HepG2 (cell line): ENCODE measurements around the gene MAGEA4. TPM values are rescaled to one million over a fixed set of nuclear protein-coding genes. Genes with fewer than 3 reads are reported as not detected.

Experiments
- ATAC-seq: fragments of 200-7000 bp; cut with Tn5 transposase; 3 replicates; pipeline ENCODE4 v1.9.1; 2020; ENCODE audit warnings: mild to moderate bottlenecking, moderate library complexity
- BruUV-seq: library from RNA; stranded (reverse); fragments of 400-500 nt; replicated peaks from 2 replicates; lab custom pipeline; 2021; lab: Mats Ljungman, UMichigan
- CTCF ChIA-PET: fragments of 300-600 bp; formaldehyde crosslinking; extraction: SDS; loops from one replicate; lab custom pipeline; 2021; ENCODE audit warnings: low total read pairs, inconsistent platforms, low intra/inter-chr PET ratio; lab: Yijun Ruan, JAX
- POLR2A ChIA-PET: fragments of 350-600 bp; sonication (Branson Sonifier 250); formaldehyde crosslinking; loops from one replicate; lab custom pipeline; 2020; ENCODE audit warnings: antibody characterized with exemption, inconsistent platforms; lab: Yijun Ruan, JAX
- DNase-seq: peaks from one replicate; pipeline ENCODE4 v3.0.0-alpha.2; 2015; ENCODE audit warnings: low spot score
- FAIRE-seq: peaks from 3 replicates; lab custom pipeline; 2011; peaks lifted over from hg19 to GRCh38; lab: Jason Lieb, UNC
- H2AFZ ChIP-seq: one replicate; pipeline ENCODE4 v1.6.1; 2011; ENCODE audit warnings: low read length, inconsistent platforms
- H3K27ac ChIP-seq: fragments of 300-600 bp; 3 replicates; pipeline ENCODE4 v1.8.0; 2011; ENCODE audit warnings: mixed run types, mild to moderate bottlenecking, mixed read lengths, low read length, inconsistent platforms; ENCODE audit not compliant: insufficient read depth; ENCODE audit errors: extremely low read length
- H3K27me3 ChIP-seq, 2 experiments: fragments of 200-600 bp in 1 of 2; 2 replicates in 1 of 2; 3 replicates in 1 of 2; pipeline versions ENCODE4 v1.6.0 to v1.8.0; 2011; ENCODE audit warnings: low read length in 2 of 2, mild to moderate bottlenecking in 2 of 2, moderate library complexity in 2 of 2, inconsistent platforms in 1 of 2; ENCODE audit not compliant: insufficient read depth in 2 of 2, control insufficient read depth in 1 of 2
- H3K36me3 ChIP-seq, 2 experiments: fragments of 200-600 bp in 1 of 2; replicated peaks in 1 of 2; 2 replicates in 1 of 2; 3 replicates in 1 of 2; pipeline versions ENCODE4 v1.5.1 to v1.8.0; 2011; ENCODE audit warnings: low read length in 2 of 2, inconsistent platforms in 1 of 2; ENCODE audit not compliant: insufficient read depth in 2 of 2, control insufficient read depth in 1 of 2
- H3K4me1 ChIP-seq: 2 replicates; pipeline ENCODE4 v1.5.1; 2012; ENCODE audit warnings: low read length, inconsistent platforms; ENCODE audit not compliant: insufficient read depth
- H3K4me2 ChIP-seq: 2 replicates; pipeline ENCODE4 v1.6.0; 2011; ENCODE audit warnings: low read depth, low read length, inconsistent platforms
- H3K4me3 ChIP-seq, 3 experiments: fragments of 200-600 bp in 1 of 3; sonication (generic), shearing (Covaris generic) in 1 of 3; replicated peaks in 1 of 3; 2 replicates each; pipeline ENCODE4 v1.5.1; 2011 to 2016; ENCODE audit warnings: low read length in 3 of 3, inconsistent platforms in 2 of 3, low read depth in 2 of 3, mild to moderate bottlenecking in 2 of 3, control low read depth in 1 of 3, mixed read lengths in 1 of 3; ENCODE audit not compliant: insufficient read depth in 1 of 3
- H3K79me2 ChIP-seq: one replicate; pipeline ENCODE4 v1.6.1; 2011; ENCODE audit warnings: low read length, inconsistent platforms; ENCODE audit not compliant: insufficient read depth
- H3K9ac ChIP-seq: 2 replicates; pipeline ENCODE4 v1.6.0; 2011; ENCODE audit warnings: mild to moderate bottlenecking, low read depth, low read length, inconsistent platforms; ENCODE audit not compliant: insufficient read depth
- H3K9me3 ChIP-seq: 2 replicates; pipeline ENCODE4 v1.5.1; 2012; ENCODE audit warnings: mild to moderate bottlenecking, low read length
- H4K20me1 ChIP-seq: 2 replicates; pipeline ENCODE4 v1.6.0; 2011; ENCODE audit warnings: inconsistent platforms, mild to moderate bottlenecking, low read length, moderate library complexity; ENCODE audit not compliant: insufficient read depth
- FOXK1 ChIP-seq: sonication (generic); formaldehyde crosslinking; IDR thresholded peaks from 2 replicates; pipeline ENCODE4 v1.4.0; 2020; ENCODE audit warnings: low read depth, missing genetic modification reagents, borderline replicate concordance
- TSC22D2 ChIP-seq: sonication (generic); formaldehyde crosslinking; IDR thresholded peaks from 2 replicates; pipeline ENCODE4 v1.5.1; 2020; ENCODE audit warnings: missing genetic modification reagents, mild to moderate bottlenecking, borderline replicate concordance
- ZBTB21 ChIP-seq: sonication (generic); formaldehyde crosslinking; IDR thresholded peaks from 2 replicates; pipeline ENCODE4 v1.4.0; 2020; ENCODE audit warnings: missing genetic modification reagents
- ZSCAN12 ChIP-seq: sonication (generic); formaldehyde crosslinking; IDR thresholded peaks from 2 replicates; pipeline ENCODE4 v1.9.0; 2021; ENCODE audit warnings: mild to moderate bottlenecking, missing genetic modification reagents
- WGBS: methylation state at CpG from one replicate; pipeline ENCODE4 v1.1.6; 2017; ENCODE audit warnings: low lambda C conversion rate; 5-methylcytosine and 5-hydroxymethylcytosine counted together
- in situ Hi-C: cut with HindIII; loops from 2 replicates; pipeline ENCODE4 v1.10.0; 2017; ENCODE audit warnings: low pct_unique_long_range_greater_than_20kb; ENCODE audit not compliant: extremely low pct_ligation_motif_present
- intact Hi-C: fragments of 100-400 bp; cut with micrococcal nuclease; formaldehyde crosslinking; loops from one replicate; pipeline ENCODE4 v1.10.0; 2022; ENCODE audit not compliant: unreplicated experiment
- polyA plus RNA-seq, 8 experiments: library from polyadenylated mRNA; depleted of rRNA in 3 of 8; stranded (reverse) in 7 of 8; unstranded in 1 of 8; fragments of >200 nt; fragmentation: Illumina TruSeq in 4 of 8; extraction: Trizol in 4 of 8; gene quantifications; 2 replicates each; pipeline versions ENCODE4 v1.2.1 to v1.2.3, GENCODE V29; 2011 to 2016; ENCODE audit warnings: low read depth in 4 of 8, missing spikeins in 1 of 8, mixed read lengths in 1 of 8; ENCODE audit not compliant: insufficient read depth in 1 of 8
- total RNA-seq, 5 experiments: library from RNA; depleted of rRNA; stranded (reverse); fragments of >200 nt; fragmentation: Illumina TruSeq; extraction: Trizol; gene quantifications; 2 replicates each; pipeline ENCODE4 v1.2.3, GENCODE V29; 2016; ENCODE audit warnings: low read depth in 1 of 5
- TF ChIP-seq, protein P1 (sequence below): sonication (generic); formaldehyde crosslinking; IDR thresholded peaks from 2 replicates; pipeline ENCODE4 v1.9.0; 2021; ENCODE audit warnings: mild to moderate bottlenecking, missing genetic modification reagents
- TF ChIP-seq, protein P2 (sequence below): sonication (generic); formaldehyde crosslinking; IDR thresholded peaks from 2 replicates; pipeline ENCODE4 v1.5.0; 2020; ENCODE audit warnings: missing genetic modification reagents
- TF ChIP-seq, protein P3 (sequence below): sonication (generic); formaldehyde crosslinking; IDR thresholded peaks from 2 replicates; pipeline ENCODE4 v1.4.0; 2020; ENCODE audit warnings: missing genetic modification reagents

The MAGEA4 gene
- total and polyA plus RNA-seq, 2 of the 13 experiments (the other 11 are each of a cell fraction or from before 2014, with no cell fraction given), result not detected

DNA sequence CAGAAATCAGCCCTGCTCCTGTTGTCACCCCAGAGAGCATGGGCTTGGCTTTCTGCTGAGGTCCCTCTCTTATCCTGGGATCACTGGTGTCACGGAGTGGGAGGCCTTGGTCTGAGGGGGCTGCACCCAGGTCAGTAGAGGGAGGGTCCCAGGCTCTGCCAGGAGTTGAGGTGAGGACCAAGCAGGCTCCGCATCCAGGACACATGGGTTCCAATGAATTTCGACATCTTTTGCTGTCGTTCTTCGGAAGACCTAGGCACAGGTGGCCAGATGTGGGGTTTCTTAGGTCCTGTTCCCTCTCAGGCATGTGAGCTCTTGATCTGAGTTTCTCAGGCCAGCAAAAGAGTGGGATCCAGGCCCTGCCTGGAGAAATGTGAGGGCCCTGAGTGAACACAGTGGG lies 10.0 kb downstream of the MAGEA4 start:
- no peaks in the 10 kb centered on the region for H3K79me2 ChIP-seq
- no TSS peak for BruUV-seq
- no peaks in the 10 kb centered on the region for H3K9me3 ChIP-seq
- H3K4me3 ChIP-seq, result no peak overlapping the region
- no peak overlapping the region for H2AFZ ChIP-seq
- no peaks in the 10 kb centered on the region for H4K20me1 ChIP-seq
- no peak for ATAC-seq
- intact Hi-C loops (no loop called here), in situ Hi-C loops (no loop called here)
- no peak for DNase-seq
- H3K9ac ChIP-seq, result no peak overlapping the region
- H3K27ac ChIP-seq, result no peak overlapping the region
- 0 out of 5 replicates have a peak, but pooled peaks cover 0 to 4% of the 10 kb centered on the region in 2 experiments for H3K27me3 ChIP-seq
- no peak for FAIRE-seq
- CTCF ChIA-PET, result no interaction called here
- no peak overlapping the region for H3K4me2 ChIP-seq
- no peaks in the 10 kb centered on the region for H3K4me1 ChIP-seq
- TF ChIP-seq ZSCAN12 (no peak), FOXK1 (CRISPR knock-in tag) (no peak), TSC22D2 (CRISPR knock-in tag) (no peak), ZBTB21 (CRISPR knock-in tag) (no peak)
- TF ChIP-seq, protein P1, sequence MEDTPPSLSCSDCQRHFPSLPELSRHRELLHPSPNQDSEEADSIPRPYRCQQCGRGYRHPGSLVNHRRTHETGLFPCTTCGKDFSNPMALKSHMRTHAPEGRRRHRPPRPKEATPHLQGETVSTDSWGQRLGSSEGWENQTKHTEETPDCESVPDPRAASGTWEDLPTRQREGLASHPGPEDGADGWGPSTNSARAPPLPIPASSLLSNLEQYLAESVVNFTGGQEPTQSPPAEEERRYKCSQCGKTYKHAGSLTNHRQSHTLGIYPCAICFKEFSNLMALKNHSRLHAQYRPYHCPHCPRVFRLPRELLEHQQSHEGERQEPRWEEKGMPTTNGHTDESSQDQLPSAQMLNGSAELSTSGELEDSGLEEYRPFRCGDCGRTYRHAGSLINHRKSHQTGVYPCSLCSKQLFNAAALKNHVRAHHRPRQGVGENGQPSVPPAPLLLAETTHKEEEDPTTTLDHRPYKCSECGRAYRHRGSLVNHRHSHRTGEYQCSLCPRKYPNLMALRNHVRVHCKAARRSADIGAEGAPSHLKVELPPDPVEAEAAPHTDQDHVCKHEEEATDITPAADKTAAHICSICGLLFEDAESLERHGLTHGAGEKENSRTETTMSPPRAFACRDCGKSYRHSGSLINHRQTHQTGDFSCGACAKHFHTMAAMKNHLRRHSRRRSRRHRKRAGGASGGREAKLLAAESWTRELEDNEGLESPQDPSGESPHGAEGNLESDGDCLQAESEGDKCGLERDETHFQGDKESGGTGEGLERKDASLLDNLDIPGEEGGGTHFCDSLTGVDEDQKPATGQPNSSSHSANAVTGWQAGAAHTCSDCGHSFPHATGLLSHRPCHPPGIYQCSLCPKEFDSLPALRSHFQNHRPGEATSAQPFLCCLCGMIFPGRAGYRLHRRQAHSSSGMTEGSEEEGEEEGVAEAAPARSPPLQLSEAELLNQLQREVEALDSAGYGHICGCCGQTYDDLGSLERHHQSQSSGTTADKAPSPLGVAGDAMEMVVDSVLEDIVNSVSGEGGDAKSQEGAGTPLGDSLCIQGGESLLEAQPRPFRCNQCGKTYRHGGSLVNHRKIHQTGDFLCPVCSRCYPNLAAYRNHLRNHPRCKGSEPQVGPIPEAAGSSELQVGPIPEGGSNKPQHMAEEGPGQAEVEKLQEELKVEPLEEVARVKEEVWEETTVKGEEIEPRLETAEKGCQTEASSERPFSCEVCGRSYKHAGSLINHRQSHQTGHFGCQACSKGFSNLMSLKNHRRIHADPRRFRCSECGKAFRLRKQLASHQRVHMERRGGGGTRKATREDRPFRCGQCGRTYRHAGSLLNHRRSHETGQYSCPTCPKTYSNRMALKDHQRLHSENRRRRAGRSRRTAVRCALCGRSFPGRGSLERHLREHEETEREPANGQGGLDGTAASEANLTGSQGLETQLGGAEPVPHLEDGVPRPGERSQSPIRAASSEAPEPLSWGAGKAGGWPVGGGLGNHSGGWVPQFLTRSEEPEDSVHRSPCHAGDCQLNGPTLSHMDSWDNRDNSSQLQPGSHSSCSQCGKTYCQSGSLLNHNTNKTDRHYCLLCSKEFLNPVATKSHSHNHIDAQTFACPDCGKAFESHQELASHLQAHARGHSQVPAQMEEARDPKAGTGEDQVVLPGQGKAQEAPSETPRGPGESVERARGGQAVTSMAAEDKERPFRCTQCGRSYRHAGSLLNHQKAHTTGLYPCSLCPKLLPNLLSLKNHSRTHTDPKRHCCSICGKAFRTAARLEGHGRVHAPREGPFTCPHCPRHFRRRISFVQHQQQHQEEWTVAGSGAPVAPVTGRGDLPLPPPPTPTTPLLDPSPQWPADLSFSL, result no peak
- TF ChIP-seq, protein P2, sequence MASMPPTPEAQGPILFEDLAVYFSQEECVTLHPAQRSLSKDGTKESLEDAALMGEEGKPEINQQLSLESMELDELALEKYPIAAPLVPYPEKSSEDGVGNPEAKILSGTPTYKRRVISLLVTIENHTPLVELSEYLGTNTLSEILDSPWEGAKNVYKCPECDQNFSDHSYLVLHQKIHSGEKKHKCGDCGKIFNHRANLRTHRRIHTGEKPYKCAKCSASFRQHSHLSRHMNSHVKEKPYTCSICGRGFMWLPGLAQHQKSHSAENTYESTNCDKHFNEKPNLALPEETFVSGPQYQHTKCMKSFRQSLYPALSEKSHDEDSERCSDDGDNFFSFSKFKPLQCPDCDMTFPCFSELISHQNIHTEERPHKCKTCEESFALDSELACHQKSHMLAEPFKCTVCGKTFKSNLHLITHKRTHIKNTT (CRISPR knock-in tag), result no peak
- TF ChIP-seq, protein P3, sequence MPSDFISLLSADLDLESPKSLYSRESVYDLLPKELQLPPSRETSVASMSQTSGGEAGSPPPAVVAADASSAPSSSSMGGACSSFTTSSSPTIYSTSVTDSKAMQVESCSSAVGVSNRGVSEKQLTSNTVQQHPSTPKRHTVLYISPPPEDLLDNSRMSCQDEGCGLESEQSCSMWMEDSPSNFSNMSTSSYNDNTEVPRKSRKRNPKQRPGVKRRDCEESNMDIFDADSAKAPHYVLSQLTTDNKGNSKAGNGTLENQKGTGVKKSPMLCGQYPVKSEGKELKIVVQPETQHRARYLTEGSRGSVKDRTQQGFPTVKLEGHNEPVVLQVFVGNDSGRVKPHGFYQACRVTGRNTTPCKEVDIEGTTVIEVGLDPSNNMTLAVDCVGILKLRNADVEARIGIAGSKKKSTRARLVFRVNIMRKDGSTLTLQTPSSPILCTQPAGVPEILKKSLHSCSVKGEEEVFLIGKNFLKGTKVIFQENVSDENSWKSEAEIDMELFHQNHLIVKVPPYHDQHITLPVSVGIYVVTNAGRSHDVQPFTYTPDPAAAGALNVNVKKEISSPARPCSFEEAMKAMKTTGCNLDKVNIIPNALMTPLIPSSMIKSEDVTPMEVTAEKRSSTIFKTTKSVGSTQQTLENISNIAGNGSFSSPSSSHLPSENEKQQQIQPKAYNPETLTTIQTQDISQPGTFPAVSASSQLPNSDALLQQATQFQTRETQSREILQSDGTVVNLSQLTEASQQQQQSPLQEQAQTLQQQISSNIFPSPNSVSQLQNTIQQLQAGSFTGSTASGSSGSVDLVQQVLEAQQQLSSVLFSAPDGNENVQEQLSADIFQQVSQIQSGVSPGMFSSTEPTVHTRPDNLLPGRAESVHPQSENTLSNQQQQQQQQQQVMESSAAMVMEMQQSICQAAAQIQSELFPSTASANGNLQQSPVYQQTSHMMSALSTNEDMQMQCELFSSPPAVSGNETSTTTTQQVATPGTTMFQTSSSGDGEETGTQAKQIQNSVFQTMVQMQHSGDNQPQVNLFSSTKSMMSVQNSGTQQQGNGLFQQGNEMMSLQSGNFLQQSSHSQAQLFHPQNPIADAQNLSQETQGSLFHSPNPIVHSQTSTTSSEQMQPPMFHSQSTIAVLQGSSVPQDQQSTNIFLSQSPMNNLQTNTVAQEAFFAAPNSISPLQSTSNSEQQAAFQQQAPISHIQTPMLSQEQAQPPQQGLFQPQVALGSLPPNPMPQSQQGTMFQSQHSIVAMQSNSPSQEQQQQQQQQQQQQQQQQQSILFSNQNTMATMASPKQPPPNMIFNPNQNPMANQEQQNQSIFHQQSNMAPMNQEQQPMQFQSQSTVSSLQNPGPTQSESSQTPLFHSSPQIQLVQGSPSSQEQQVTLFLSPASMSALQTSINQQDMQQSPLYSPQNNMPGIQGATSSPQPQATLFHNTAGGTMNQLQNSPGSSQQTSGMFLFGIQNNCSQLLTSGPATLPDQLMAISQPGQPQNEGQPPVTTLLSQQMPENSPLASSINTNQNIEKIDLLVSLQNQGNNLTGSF (CRISPR knock-in tag), result no peak
- POLR2A ChIA-PET, result no interaction called here
- H3K36me3 ChIP-seq, result no peaks in the 10 kb centered on the region
- WGBS, result no CpG with 5 or more reads among the region's 5 CpGs
